Femur (tissue), 1 donor: ENCODE data around the gene ACP3.
"Not testable (repeated sequence)": the region's sequence is repeated elsewhere in the genome, so short reads cannot be mapped to it uniquely, and the experiment has no call there.

Experiments
- DNase-seq: peaks from one replicate; pipeline ENCODE4 v3.0.0-alpha.2; 2017

ACP3 gene

DNA sequence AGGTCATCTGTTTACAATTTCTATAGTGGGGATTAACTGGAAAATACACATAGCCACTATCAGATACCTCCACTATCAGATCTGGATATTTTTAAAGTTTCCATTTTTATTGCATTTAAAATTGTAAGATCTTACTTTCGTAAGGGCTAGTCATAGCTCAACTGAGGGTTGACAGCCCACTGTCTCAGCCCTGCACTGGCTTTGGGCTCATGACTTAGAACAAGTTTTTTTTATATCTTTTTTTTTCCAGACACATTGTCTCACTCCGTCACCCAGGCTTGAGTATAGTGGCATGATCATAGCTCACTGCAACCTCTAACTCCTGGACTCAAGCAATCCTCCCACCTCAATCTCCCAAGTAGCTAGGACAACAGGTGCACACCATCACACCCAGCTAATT, 51.3 kb downstream of the ACP3 start:
- no peak for DNase-seq

DNA sequence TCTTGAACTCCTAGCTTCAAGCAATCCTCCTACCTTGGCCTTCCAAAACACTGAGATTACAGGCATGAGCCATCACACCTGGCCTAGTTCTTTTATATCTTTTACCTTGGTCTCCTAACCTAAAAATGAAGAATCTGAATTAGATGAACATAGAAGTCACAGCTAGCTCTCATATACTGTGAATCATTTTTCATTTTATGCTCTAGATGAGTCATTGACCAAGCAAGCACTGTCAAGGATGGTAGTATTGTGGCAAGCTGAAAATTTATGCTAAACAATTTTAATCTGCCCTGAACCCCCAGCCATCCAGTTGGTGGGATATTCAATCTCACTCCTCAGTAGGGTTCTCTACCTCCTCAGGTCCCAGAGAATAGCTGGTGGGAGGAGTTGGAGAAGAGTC, 51.8 kb downstream of the ACP3 start:
- DNase-seq: no peak

DNA sequence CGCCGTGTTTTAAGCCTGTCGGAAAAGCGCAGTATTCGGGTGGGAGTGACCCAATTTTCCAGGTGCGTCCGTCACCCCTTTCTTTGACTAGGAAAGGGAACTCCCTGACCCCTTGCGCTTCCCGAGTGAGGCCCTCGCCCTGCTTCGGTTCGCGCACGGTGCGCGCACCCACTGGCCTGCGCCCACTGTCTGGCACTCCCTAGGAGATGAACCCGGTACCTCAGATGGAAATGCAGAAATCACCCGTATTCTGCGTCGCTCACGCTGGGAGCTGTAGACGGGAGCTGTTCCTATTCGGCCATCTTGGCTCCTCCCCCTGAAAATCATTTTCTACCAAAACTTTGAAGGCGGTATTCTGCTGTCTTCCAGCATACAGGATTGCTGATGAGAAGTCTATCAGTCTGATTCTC, 59.7 kb downstream of the ACP3 start:
- DNase-seq: not testable (repeated sequence)

DNA sequence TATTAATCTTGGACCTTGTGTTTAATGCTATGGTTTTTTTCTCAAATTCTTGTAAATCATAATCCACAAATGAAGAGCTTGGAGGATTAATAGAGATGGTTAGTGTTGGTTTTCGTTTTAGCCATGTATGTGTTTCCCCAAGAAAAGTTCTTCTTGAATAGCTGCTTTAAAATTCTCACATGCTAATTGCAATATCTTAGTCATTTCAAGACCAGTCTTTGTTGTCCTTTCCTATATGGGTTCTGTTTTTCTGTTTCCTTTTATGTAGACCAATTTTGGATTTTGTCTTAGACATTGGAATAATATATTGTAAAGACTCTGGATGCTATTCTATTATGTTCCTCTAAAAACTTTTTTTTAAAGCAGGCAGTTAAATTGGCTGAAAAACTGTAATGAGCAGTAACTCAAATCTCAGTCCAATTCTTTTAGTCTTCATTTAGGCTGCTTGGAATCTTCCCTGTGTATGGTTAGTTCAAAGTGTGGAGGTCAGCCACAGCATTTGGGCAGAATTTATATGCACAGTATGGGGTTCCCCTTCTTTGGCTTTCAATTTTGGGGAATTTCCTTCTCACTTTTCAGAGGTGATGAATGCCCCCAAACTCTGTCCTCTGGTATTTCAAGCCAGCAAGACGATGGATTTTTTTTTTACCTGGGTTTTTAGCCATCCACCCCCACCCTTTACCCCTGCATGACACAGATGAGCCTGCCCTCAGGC, 61.0 kb downstream of the ACP3 start:
- no peak for DNase-seq

DNA sequence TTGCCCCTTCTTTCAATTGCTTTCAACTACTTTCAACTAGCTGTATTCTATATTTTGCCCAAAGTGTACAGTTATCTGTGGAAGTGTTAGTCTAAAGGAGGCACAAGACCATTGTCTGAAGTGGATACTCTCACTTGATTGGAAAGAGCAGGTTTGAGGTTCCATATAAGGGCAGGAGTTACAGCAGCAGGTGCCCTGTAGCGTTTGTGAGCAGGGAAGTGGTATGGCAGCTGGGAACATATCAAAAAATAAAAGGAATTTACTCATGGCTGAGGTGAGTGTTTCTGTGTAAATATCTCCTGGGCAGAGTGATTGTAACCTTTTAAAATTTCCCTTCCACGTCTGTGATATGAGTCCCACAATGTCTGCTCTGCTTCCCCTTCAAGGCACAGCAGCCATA, 61.6 kb downstream of the ACP3 start:
- no peak for DNase-seq

DNA sequence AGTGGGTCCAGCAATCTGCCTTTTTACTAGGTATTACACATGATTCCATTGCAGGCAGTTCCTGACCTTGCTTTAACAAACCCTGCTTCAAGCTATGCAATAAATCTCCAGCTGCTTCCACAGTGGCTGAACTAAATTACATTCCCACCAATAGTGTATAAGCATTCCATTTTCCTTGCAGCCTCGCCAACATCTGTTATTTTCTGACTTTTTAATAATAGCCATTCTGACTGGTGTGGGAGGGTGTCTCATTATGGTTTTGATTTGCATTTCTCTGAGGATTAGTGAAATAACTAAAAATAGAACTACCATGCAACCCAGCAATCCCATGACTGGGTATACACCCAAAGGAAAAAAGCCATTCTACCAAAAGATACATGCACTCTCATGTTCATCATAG, 63.7 kb downstream of the ACP3 start:
- DNase-seq: no peak

DNA sequence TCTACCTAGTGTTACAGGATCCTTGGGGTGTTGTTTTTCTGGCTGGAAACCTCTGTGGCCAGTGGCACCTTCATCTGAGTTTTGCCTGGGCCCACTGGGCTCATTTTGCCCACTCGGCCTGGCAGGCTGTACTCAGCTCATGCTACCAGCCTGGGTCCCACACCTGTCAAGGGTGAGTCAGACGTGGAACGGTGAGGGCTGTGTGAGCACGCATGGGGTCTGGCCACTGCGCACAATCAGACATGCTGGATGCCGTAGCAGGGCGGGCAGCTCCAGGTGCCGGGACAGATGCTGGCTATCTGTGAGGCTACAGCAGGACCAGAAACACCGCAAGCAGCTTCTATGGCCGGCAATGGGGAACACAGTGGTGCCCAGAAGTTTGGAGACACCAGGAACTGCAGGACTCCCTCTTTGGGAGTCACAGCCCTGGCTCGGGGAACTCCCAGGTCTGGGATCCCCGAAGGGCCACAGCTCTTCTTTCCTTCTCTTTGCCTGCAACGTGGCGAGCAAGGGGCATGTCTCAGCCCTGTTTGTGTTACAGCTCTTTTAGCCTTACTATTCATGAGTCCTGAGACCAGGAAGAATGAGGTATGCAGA, 64.2 kb downstream of the ACP3 start:
- DNase-seq: no peak

DNA sequence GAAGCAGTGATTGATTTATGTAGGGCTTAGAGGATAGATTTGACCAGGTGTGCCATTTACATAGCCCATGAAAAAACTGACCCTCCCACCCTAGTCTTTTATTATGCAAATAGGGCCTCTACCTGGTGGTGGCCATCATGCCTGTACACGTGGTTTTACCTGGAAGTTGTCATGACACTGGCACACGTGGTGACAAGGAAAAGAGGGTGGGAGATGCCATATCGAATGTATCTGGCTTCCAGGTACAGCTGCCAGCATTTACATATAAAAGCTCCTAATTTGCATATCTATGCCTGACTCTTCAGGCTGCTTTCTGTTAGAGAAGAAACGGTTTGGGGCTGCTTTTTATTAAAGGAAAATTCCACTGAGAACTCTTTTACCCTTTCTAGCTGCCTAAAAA, 65.1 kb downstream of the ACP3 start:
- DNase-seq: no peak

DNA sequence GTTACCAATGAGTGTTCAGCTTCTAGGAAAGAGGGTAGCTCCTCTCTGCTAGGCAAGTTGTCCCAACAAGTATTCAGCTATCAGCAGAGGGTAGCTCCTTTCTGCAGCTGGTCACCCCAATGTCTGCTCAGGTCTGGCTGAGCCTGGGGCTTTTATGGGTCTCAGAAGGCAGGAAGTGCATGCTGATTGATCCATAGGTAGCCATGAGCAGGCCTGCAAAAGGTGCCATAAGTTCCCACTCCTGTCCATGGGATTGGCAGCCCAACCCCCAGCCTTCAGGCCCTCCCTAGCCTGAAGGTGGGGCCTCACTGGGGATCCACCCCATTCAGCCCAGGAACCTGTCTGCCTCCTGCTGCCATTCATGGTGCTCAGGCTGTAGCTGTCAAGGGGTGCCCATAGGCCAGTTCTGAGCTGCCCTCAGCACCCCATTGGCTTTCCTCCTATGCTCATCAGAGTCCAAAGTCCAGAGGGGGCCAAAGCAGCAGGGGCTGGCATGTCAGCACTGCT, 65.5 kb downstream of the ACP3 start:
- DNase-seq: no peak

DNA sequence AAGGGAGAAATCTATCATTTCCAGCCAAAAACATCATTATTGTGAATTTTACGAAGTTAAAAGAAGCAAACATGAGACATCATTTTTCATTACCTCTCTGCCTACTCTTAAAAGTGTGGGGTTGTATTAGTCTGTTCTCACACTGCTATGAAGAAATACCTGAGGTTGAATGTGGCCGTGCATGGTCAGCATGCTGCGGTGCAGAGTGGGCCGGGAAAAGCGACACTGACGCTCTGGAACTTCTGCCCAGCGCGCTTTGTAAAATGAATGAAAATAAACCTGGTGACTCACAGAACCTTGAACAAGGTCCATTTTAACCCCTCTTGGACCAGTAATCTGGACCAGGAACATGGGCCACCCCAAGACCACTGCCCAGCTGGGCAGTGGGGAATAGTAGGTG, 69.1 kb downstream of the ACP3 start:
- DNase-seq: no peak

DNA sequence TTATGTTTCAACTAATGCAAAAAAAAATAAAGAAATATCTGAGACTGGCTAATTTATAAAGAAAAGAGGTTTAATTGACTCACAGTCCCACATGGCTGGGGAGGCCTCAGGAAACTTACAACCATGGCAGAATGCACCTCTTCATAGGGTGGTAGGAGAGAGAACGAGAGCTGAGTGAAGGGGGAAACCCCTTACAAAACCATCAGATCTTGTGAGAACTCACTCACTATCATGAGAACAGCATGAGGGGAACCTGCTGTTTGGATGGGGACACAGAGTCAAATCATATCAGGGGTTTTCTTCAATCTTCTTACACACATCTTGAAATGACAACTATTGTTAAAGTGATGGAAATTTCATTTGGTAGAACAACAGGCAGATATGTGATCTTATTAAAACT, 75.5 kb downstream of the ACP3 start:
- not testable (repeated sequence) for DNase-seq

DNA sequence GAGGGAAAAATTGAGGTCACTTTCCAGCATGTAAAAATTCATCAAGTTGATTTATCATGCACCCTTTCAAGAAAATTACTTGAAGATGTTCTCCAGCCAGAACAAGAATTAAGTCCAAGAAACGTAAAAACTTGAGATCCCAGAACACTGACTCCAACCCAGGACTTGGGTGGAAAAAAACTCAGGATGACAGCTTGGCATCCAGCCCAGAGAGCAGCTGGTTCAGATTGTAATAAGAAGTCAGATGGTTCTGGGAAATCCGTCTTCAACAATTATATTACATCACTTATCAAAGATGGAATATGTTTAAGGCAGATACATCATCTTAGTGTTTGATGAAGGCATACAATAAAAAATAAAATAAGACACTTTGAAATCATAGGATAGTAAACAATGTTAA, 77.1 kb downstream of the ACP3 start:
- peak; percentile 62 for DNase-seq

DNA sequence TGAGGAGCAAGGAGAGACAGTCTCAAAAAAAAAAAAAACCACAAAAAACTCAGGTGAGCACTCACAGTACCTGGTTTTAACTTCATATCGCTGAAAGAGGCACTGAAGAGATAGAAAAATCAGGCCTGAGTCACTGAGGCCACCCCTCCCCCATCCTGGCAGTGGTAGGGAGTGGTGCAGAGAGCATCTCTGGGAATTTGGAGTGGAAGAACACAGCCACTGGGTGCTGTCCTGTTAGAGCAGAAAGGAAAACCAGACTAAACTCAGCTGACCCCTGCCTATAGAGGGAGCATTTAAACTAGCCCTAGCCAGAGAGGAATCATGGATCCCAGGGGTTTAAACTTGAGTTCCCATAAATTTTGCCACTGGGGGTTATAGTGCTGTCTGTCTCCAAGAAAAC, 77.9 kb downstream of the ACP3 start:
- DNase-seq: no peak

DNA sequence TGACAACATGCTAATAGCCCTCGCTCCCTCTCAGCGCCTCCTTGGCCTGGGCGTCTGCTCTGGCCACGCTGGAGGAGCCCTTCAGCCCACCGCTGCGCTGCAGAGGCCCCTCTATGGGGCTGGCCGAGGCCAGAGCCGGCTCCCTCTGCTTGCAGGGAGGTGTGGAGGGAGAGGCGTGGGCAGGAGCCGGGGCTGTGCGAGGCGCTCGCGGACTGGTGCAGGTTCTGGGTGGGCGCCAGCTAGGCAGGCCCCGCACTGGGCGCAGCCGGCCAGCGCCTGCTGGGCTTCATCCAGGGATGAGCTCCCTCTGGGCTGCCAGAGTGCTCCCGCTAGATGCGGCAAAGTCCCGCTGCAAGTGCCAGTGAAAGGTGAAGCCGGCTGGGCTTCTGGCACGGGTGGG, 79.0 kb downstream of the ACP3 start:
- DNase-seq: no peak

DNA sequence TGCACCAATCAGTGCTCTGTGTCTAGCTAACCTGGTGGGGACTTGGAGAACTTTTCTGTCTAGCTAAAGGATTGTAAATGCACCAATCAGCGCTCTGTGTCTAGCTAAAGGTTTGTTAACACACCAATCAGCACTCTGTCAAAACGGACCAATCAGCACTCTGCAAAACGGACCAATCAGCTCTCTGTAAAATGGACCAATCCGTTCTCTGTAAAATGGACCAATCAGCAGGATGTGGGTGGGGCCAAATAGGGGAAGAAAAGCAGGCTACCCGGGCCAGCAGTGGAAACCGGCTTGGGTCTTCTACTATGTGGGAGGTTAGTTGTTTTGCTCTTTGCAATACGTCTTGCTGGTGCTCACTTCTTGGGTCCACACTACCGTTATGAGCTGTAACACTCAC, 79.6 kb downstream of the ACP3 start:
- DNase-seq: not testable (repeated sequence)

DNA sequence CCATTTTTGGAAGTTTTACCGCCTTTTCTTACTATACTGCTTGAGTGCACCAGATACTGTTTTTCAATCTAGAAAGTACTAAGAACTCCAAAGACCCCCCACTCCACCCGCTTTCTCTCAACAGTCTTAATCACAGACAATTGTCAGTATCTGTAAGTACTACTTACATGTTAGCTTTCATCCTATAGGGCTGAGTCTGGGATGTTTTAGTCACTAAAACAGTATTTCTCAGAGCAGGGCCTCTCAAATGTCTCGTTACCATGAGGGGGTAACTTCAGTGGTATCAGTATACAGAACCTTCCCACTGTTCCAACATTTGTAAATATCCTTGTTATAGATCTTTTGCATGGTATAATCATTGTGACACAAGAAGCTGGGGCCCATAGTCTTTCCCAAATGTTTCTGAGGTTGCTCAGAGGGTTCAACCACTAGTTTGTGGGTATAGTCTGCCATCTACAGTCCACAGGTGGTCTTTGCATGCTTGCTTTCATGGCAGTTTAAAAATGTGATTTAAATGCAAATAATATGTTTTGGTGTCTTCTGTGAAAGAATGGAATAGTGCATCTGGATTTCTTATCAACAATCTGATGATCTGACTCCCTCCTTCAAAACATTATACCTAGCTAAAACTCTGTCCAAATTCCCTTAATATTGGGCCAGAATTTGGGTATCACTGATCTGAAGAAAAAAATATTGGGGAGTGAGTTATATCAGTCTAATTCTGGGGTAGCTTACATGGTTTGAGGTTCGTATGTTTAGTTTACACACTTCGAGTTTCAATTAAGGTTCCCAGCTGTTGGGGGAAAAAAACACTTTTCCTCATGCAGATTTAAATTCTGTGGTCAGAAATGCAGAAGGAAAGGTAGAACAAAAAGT, 82.1 kb downstream of the ACP3 start:
- DNase-seq: peak; percentile 36

DNA sequence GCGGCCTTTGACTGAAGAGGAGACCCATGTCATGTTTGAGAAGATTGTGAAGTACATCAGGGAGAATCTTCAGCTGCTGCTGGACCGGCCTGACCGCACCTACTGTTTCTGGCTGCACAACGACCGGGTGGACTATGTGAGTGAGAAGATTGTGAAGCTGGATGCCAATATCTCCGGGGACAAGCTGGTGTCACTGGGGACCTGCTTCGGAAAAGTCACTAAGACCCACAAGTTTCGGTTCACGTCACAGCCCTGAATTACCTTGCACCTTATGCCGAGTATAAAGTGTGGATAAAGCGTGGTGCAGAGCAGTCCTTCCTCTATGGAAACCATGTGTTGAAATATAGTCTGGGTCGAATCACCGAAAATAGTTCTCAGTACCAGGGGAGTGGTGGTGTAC, 84.0 kb downstream of the ACP3 start:
- no peak for DNase-seq

DNA sequence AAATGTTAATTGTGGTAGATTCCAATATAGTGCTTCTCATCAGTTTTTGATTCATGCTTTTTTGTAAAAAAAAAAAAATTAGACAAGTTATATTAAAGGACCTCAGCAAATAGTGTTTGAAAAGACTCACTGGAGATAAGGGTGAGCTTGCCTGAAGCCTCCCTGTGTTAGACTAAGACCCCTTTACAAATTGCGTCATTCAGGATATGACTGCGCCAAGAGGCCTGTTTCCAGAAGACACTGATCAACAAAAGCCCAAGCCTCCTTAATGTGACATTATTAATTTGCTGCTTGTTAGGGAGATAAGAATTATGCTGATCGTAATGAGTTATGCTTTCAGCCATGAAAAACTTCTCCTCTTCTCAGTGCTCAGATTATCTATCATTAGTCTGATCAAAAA, 87.1 kb downstream of the ACP3 start:
- DNase-seq: no peak

DNA sequence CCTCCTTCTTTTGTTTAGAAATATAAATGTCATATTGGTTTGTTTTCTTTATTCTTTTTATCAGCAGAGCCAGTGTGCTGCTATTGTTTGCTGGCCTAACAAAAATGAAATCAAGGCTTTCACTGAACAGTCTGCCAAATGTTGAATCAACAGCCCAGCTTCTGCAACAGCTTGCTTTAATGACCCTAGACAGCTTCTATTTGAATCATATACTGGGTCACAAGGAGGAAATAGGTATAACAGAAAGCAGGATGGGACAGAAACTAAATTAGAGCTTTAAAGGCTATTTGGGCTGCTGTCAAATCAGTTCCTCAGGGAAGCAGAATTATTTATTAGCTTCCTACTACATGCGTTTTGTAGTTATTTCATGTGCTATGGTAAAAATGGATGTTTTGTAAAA, 88.0 kb downstream of the ACP3 start:
- DNase-seq: no peak

DNA sequence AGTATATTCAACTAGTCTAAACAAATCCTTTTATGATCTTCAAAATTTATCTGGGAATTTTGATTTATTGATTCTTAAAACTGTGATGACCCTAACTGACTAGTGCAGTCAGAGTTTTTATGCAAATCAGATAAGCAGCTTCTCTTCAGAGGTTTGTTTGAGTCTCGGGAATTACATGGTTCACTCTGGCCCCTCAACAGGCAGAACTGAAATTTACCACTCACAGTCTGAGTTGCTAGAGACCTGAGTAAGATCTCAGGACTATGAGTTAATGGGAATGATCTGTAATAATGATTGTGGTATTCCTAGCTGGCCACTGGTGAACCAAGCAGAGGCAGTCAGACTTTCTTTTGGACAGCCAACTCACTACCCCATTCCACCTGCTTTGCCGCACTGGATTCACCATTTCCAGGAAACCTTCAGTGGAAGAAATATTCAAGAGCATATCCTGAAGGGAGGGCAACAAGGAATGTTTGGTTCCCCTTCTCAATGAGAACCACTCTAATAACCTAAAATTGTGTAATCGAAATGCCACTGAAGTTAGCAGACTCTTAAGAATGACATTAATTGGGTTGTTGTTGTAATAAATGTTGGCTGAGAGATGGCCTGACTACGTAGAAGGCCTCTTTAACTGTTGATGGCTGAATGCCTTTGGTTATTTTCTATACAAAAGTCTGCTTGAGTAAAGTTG, 88.5 kb downstream of the ACP3 start:
- DNase-seq: no peak

DNA sequence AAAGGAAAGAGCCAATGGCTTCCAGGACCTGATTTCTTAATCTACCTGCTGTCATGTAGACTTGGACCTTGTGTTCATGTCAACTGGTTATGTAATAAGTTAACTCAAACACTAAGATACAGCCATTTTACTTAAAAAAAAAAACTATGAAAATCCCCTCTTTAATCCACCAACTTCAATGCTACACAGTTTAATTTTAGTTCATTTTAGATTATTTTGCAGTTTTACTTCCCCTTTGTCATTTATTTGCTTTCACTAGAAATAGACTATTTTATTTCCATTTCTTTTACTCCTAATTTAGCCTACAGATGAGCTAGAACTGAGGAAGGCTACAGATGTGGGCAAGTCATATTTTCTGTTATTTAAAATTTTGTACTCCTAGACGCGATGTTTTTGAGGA, 89.4 kb downstream of the ACP3 start:
- no peak for DNase-seq

DNA sequence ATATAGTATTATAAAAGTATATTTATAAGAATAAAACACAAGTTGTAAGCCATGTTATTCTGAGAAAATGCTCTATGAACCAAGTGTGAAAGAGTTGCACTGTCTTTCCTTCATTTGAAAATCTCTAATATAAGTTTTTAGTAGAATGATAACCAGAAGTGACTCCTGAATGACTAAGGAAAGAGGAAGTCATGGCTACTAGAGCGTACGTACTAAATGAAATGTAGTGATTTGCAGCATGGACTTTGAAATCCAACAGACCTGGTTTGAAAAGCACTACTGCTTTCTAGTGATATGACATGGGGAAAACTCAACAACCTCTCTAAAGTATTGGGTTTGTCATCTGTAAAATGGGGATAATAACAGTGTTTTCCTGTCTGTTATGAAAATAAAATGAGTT, 89.8 kb downstream of the ACP3 start:
- DNase-seq: no peak
